Activated CD8-positive, alpha-beta memory T cell treated with anti-CD3 and anti-CD28 coated beads for 1 hour (primary cell): ENCODE results near the gene PALS1.
"Not testable (repeated sequence)": the region's sequence is repeated elsewhere in the genome, so short reads cannot be mapped to it uniquely, and the experiment has no call there.

ENCODE experiments used
- DNase-seq, 2 donors: peaks; one replicate each; pipeline ENCODE4 v3.0.0-alpha.2; 2020; ENCODE audit warnings: low read depth in 1 of 2; ENCODE audit errors: extremely low read depth in 1 of 2

The PALS1 gene

GRCh38 chr14:67253076-67253635 lies 11.9 kb downstream of the PALS1 start:
- no peak for DNase-seq

- DNase-seq = no peak
Measured at GRCh38 chr14:67257906-67258305, 16.7 kb downstream of the PALS1 start.

GRCh38 chr14:67260965-67261364 lies 19.7 kb downstream of the PALS1 start:
- no peak for DNase-seq

GRCh38 chr14:67263499-67264149 lies 22.4 kb downstream of the PALS1 start:
- no peak for DNase-seq

- no peak for DNase-seq
Measured at GRCh38 chr14:67265131-67265530, 23.9 kb downstream of the PALS1 start.

GRCh38 chr14:67267576-67268328 lies 26.5 kb downstream of the PALS1 start:
- DNase-seq = no peak

GRCh38 chr14:67268426-67269150 lies 27.4 kb downstream of the PALS1 start:
- no peak for DNase-seq

GRCh38 chr14:67269298-67270060 lies 28.2 kb downstream of the PALS1 start:
- DNase-seq = no peak

- no peak for DNase-seq
Measured at GRCh38 chr14:67270145-67270753, 29.0 kb downstream of the PALS1 start.

GRCh38 chr14:67270933-67271332 lies 29.7 kb downstream of the PALS1 start:
- DNase-seq = no peak

GRCh38 chr14:67273281-67273680 lies 32.0 kb downstream of the PALS1 start:
- not testable (repeated sequence) for DNase-seq

GRCh38 chr14:67276131-67276530 lies 34.9 kb downstream of the PALS1 start:
- no peak for DNase-seq

- no peak for DNase-seq
Measured at GRCh38 chr14:67280506-67280905, 39.3 kb downstream of the PALS1 start.

- no peak for DNase-seq
Measured at GRCh38 chr14:67285876-67286452, 44.7 kb downstream of the PALS1 start.
